Measurements from ENCODE around the gene TES. TPM values are rescaled to one million over a fixed set of nuclear protein-coding genes. Genes with fewer than 3 reads are reported as not detected.

The TES gene
- total RNA-seq, 1 donor, result 99.2 TPM

- Histone ChIP-seq H3K36me3 (ENCODE audit: insufficient read depth, low read length) (no peaks in the 10 kb centered on the region), H3K4me2 (ENCODE audit: insufficient read depth, low read length) (no peak overlapping the region), H2AFZ (ENCODE audit: low read length) (no peak overlapping the region), H3K4me3 (ENCODE audit: insufficient read depth, low read length) (no peak overlapping the region), H3K9me3 (ENCODE audit: low read depth, low read length) (no peaks in the 10 kb centered on the region), H3K27ac (ENCODE audit: low read depth, low read length) (no peak overlapping the region), H3K79me2 (ENCODE audit: insufficient read depth, low read length) (no peaks in the 10 kb centered on the region), H4K20me1 (ENCODE audit: insufficient read depth, low read length) (no peaks in the 10 kb centered on the region), H3K4me1 (ENCODE audit: insufficient read depth, low read length) (peaks cover 20% of the 10 kb centered on the region), H3K27me3 (ENCODE audit: insufficient read depth, low read length) (no peaks in the 10 kb centered on the region)
- TF ChIP-seq, protein P1, sequence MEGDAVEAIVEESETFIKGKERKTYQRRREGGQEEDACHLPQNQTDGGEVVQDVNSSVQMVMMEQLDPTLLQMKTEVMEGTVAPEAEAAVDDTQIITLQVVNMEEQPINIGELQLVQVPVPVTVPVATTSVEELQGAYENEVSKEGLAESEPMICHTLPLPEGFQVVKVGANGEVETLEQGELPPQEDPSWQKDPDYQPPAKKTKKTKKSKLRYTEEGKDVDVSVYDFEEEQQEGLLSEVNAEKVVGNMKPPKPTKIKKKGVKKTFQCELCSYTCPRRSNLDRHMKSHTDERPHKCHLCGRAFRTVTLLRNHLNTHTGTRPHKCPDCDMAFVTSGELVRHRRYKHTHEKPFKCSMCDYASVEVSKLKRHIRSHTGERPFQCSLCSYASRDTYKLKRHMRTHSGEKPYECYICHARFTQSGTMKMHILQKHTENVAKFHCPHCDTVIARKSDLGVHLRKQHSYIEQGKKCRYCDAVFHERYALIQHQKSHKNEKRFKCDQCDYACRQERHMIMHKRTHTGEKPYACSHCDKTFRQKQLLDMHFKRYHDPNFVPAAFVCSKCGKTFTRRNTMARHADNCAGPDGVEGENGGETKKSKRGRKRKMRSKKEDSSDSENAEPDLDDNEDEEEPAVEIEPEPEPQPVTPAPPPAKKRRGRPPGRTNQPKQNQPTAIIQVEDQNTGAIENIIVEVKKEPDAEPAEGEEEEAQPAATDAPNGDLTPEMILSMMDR (IDR thresholded peaks at IDR 0.05; ENCODE audit: extremely low read depth, low read depth, low read length), result peak; percentile 76
- DNase-seq (ENCODE audit: insufficient read length, low spot score, missing footprints), result peak; percentile 89
Measured at GRCh38 chr7:116180302-116180701, 30.0 kb upstream of the TES start.

DNA sequence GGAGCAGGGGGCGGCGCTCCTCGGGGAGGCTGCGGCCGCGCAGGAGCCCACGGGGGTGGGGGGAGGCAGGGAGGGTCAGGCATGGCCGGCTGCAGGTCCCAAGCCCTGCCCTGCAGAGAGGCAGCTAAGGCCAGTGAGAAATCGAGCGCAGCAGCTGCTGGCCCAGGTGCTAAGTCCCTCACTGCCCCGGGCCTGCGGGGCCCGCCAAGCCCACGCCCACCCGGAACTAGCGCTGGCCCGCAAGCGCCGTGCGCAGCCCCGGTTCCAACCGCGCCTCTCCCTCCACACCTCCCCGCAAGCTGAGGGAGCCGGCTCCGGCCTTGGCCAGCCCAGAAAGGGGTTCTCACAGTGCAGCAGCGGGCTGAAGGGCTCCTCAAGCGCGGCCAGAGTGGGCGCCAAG, 28.3 kb upstream of the TES start:
- DNase-seq (ENCODE audit: insufficient read length, low spot score, missing footprints), result no peak
- TF ChIP-seq, protein P1 (IDR thresholded peaks at IDR 0.05; ENCODE audit: extremely low read depth, low read depth, low read length), result no peak

DNA sequence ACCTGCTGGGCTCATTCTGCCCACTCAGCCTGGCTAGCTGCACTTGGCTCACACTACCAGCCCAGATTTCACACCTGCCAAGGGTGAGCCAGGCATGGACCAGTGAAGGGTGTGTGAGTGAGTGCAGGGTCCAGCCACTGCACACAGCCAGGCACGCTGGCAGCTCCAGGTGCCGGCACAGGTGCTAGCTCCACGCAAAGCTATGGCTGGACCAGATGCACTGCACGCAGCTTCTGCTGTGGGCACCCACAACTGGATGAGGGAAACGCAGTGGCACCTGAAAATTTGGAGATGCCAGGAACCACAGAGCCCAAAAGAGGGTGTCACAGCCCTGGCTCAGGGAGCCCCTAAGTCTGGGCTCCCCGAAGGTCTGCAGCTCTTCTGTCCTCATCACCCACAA, 24.9 kb upstream of the TES start:
- H4K20me1 ChIP-seq (ENCODE audit: insufficient read depth, low read length), result no peaks in the 10 kb centered on the region
- no peak overlapping the region for H3K4me2 ChIP-seq (ENCODE audit: insufficient read depth, low read length)
- H3K4me1 ChIP-seq (ENCODE audit: insufficient read depth, low read length), result no peaks in the 10 kb centered on the region
- no peaks in the 10 kb centered on the region for H3K79me2 ChIP-seq (ENCODE audit: insufficient read depth, low read length)
- DNase-seq (ENCODE audit: insufficient read length, low spot score, missing footprints), result no peak
- H3K4me3 ChIP-seq (ENCODE audit: insufficient read depth, low read length), result no peak overlapping the region
- no peaks in the 10 kb centered on the region for H3K36me3 ChIP-seq (ENCODE audit: insufficient read depth, low read length)
- H3K27me3 ChIP-seq (ENCODE audit: insufficient read depth, low read length), result no peaks in the 10 kb centered on the region
- TF ChIP-seq, protein P1 (IDR thresholded peaks at IDR 0.05; ENCODE audit: extremely low read depth, low read depth, low read length), result no peak
- no peak overlapping the region for H3K27ac ChIP-seq (ENCODE audit: low read depth, low read length)
- H3K9me3 ChIP-seq (ENCODE audit: low read depth, low read length), result no peaks in the 10 kb centered on the region
- H2AFZ ChIP-seq (ENCODE audit: low read length), result no peak overlapping the region

More for the DNA sequence above, 28.3 kb upstream of the TES start:
- H3K27me3 ChIP-seq (ENCODE audit: insufficient read depth, low read length), result no peaks in the 10 kb centered on the region
- H3K4me1 ChIP-seq (ENCODE audit: insufficient read depth, low read length), result peaks cover 10% of the 10 kb centered on the region
- no peak overlapping the region for H3K27ac ChIP-seq (ENCODE audit: low read depth, low read length)
- H3K4me2 ChIP-seq (ENCODE audit: insufficient read depth, low read length), result no peak overlapping the region
- no peak overlapping the region for H3K4me3 ChIP-seq (ENCODE audit: insufficient read depth, low read length)
- H3K79me2 ChIP-seq (ENCODE audit: insufficient read depth, low read length), result no peaks in the 10 kb centered on the region
- no peaks in the 10 kb centered on the region for H3K9me3 ChIP-seq (ENCODE audit: low read depth, low read length)
- H3K36me3 ChIP-seq (ENCODE audit: insufficient read depth, low read length), result no peaks in the 10 kb centered on the region
- no peak overlapping the region for H2AFZ ChIP-seq (ENCODE audit: low read length)
- no peaks in the 10 kb centered on the region for H4K20me1 ChIP-seq (ENCODE audit: insufficient read depth, low read length)

DNA sequence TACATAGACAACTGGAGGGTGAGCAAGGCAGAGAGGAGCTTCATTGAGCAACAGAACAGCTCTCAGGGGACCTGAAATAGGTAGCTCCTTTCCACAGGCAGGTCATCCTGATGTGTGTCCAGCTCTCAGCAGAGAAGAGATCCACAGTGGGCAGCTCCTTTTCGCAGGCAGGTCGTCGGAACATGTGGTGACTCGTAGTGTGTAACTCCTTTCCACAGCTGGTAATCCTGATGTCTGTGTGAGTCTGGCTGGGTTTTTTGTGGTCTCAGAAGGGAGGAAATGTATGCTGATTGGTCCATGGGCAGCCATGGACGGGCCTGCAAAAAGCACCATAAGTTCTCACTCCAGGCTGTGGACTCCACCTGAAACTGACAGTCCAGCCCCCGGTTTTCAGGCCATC, 24.4 kb upstream of the TES start:
- Histone ChIP-seq H3K79me2 (ENCODE audit: insufficient read depth, low read length) (no peaks in the 10 kb centered on the region), H4K20me1 (ENCODE audit: insufficient read depth, low read length) (no peaks in the 10 kb centered on the region), H3K4me3 (ENCODE audit: insufficient read depth, low read length) (no peak overlapping the region), H3K9me3 (ENCODE audit: low read depth, low read length) (no peaks in the 10 kb centered on the region), H3K4me2 (ENCODE audit: insufficient read depth, low read length) (no peak overlapping the region), H3K27ac (ENCODE audit: low read depth, low read length) (no peak overlapping the region), H3K36me3 (ENCODE audit: insufficient read depth, low read length) (no peaks in the 10 kb centered on the region), H3K27me3 (ENCODE audit: insufficient read depth, low read length) (no peaks in the 10 kb centered on the region), H2AFZ (ENCODE audit: low read length) (no peak overlapping the region), H3K4me1 (ENCODE audit: insufficient read depth, low read length) (no peaks in the 10 kb centered on the region)
- DNase-seq (ENCODE audit: insufficient read length, low spot score, missing footprints), result no peak
- TF ChIP-seq, protein P1 (IDR thresholded peaks at IDR 0.05; ENCODE audit: extremely low read depth, low read depth, low read length), result no peak

All from osteoblast (primary cell).